H1 (cell line): ENCODE results near the gene USP36. TPM values are rescaled to one million over a fixed set of nuclear protein-coding genes. Genes with fewer than 3 reads are reported as not detected.

Source experiments
- CTCF ChIA-PET: fragments of 300-600 bp; sonication (Branson Sonifier 250); formaldehyde crosslinking; loops from one replicate; lab custom pipeline; 2021; ENCODE audit not compliant: partially characterized antibody; lab: Charles Lee
- POLR2A ChIA-PET: fragments of 300-600 bp; sonication (Branson Sonifier 250); formaldehyde crosslinking; loops from one replicate; lab custom pipeline; 2021; ENCODE audit warnings: inconsistent platforms; ENCODE audit not compliant: partially characterized antibody; lab: Charles Lee
- DNase-seq, 2 experiments: peaks; one replicate each; pipeline versions ENCODE4 v3.0.0 to v3.0.0-alpha.2; 2010 to 2022; ENCODE audit warnings: low spot score in 2 of 2, low read depth in 1 of 2, mixed read lengths in 1 of 2
- FAIRE-seq: peaks from 2 replicates; lab custom pipeline; 2011; peaks lifted over from hg19 to GRCh38; lab: Jason Lieb, UNC
- H2AFZ ChIP-seq: 2 replicates; pipeline ENCODE4 v1.8.1; 2012; ENCODE audit warnings: low read length, inconsistent platforms
- H2AK5ac ChIP-seq: 2 replicates; pipeline ENCODE4 v1.6.1; 2013; ENCODE audit warnings: low read depth, low read length
- H2BK120ac ChIP-seq: replicated peaks from 2 replicates; pipeline ENCODE3; 2013; ENCODE audit warnings: low read depth, low read length, inconsistent platforms
- H2BK12ac ChIP-seq: 2 replicates; pipeline ENCODE4 v1.6.1; 2013; ENCODE audit warnings: low read depth, low read length
- H2BK15ac ChIP-seq: 2 replicates; pipeline ENCODE4 v1.6.1; 2013; ENCODE audit warnings: low read length
- H2BK20ac ChIP-seq: 2 replicates; pipeline ENCODE4 v1.6.1; 2013; ENCODE audit warnings: low read length
- H2BK5ac ChIP-seq: 2 replicates; pipeline ENCODE4 v1.6.1; 2013; ENCODE audit warnings: low read depth, low read length
- H3K14ac ChIP-seq: 2 replicates; pipeline ENCODE4 v1.6.1; 2013; ENCODE audit warnings: inconsistent platforms; ENCODE audit not compliant: insufficient read length
- H3K18ac ChIP-seq: 2 replicates; pipeline ENCODE4 v1.6.1; 2013; ENCODE audit warnings: low read length; ENCODE audit errors: extremely low read depth
- H3K23ac ChIP-seq: 2 replicates; pipeline ENCODE4 v1.6.1; 2013; ENCODE audit warnings: inconsistent platforms; ENCODE audit not compliant: insufficient read length
- H3K23me2 ChIP-seq: 2 replicates; pipeline ENCODE4 v1.6.1; 2013; ENCODE audit warnings: low read depth, low read length
- H3K27ac ChIP-seq: 2 replicates; pipeline ENCODE4 v1.6.1; 2011; ENCODE audit warnings: low read depth, low read length, inconsistent platforms
- H3K27me3 ChIP-seq, 4 experiments: replicated peaks in 1 of 4; 1 replicate in 1 of 4; 2 replicates in 3 of 4; pipeline versions ENCODE4 v1.6.1 to v1.8.1; 2011 to 2013; ENCODE audit warnings: low read length in 3 of 4, mild to moderate bottlenecking in 3 of 4, inconsistent platforms in 2 of 4, mixed read lengths in 2 of 4, moderate library complexity in 1 of 4; ENCODE audit not compliant: control insufficient read depth in 3 of 4, insufficient read depth in 3 of 4; ENCODE audit errors: extremely low read depth in 1 of 4
- H3K36me3 ChIP-seq, 4 experiments: 2 replicates each; pipeline versions ENCODE4 v1.6.1 to v1.8.1; 2011 to 2013; ENCODE audit warnings: mild to moderate bottlenecking in 4 of 4, low read length in 3 of 4, moderate library complexity in 2 of 4, control low read depth in 1 of 4, inconsistent platforms in 1 of 4; ENCODE audit not compliant: insufficient read depth in 4 of 4, control insufficient read depth in 2 of 4
- H3K4ac ChIP-seq: replicated peaks from 2 replicates; pipeline ENCODE3; 2013; ENCODE audit warnings: low read length, low read depth, mixed read lengths, inconsistent platforms; ENCODE audit not compliant: insufficient read length
- H3K4me1 ChIP-seq, 4 experiments: replicated peaks in 1 of 4; 1 replicate in 1 of 4; 2 replicates in 3 of 4; pipeline versions ENCODE4 v1.6.1 to v1.8.1; 2011 to 2013; ENCODE audit warnings: low read length in 3 of 4, inconsistent platforms in 2 of 4, mixed read lengths in 1 of 4; ENCODE audit not compliant: insufficient read depth in 4 of 4, control insufficient read depth in 3 of 4
- H3K4me2 ChIP-seq, 2 experiments: 2 replicates each; pipeline versions ENCODE4 v1.6.1 to v1.8.1; 2011 to 2013; ENCODE audit warnings: low read depth in 2 of 2, low read length in 2 of 2, control low read depth in 1 of 2, inconsistent platforms in 1 of 2, mild to moderate bottlenecking in 1 of 2; ENCODE audit not compliant: insufficient read depth in 1 of 2
- H3K4me3 ChIP-seq, 4 experiments: fragments of 200-600, 300-600 bp in 1 of 4; sonication (generic), shearing (Covaris generic), sonication (Bioruptor Twin) in 1 of 4; 2 replicates each; pipeline versions ENCODE4 v1.5.1 to v1.8.1; 2011 to 2016; ENCODE audit warnings: low read length in 4 of 4, low read depth in 3 of 4, control low read depth in 2 of 4, inconsistent platforms in 2 of 4, mild to moderate bottlenecking in 2 of 4, mixed read lengths in 1 of 4, moderate library complexity in 1 of 4; ENCODE audit not compliant: insufficient read depth in 2 of 4; ENCODE audit errors: extremely low read depth in 1 of 4
- H3K56ac ChIP-seq: replicated peaks from 2 replicates; pipeline ENCODE3; 2013; ENCODE audit warnings: low read depth, mild to moderate bottlenecking, mixed read lengths, low read length, inconsistent platforms; ENCODE audit not compliant: insufficient read length
- H3K79me1 ChIP-seq: 2 replicates; pipeline ENCODE4 v1.6.1; 2013; ENCODE audit warnings: low read depth, low read length, control low read depth
- H3K79me2 ChIP-seq, 2 experiments: 2 replicates each; pipeline versions ENCODE4 v1.6.1 to v1.8.1; 2012 to 2013; ENCODE audit warnings: low read length in 2 of 2, mild to moderate bottlenecking in 2 of 2, inconsistent platforms in 1 of 2; ENCODE audit not compliant: insufficient read depth in 2 of 2, control insufficient read depth in 1 of 2
- H3K9ac ChIP-seq, 4 experiments: replicated peaks in 1 of 4; 1 replicate in 1 of 4; 2 replicates in 3 of 4; pipeline versions ENCODE4 v1.6.1 to v1.8.1; 2011 to 2013; ENCODE audit warnings: low read depth in 3 of 4, low read length in 3 of 4, control low read depth in 2 of 4, mild to moderate bottlenecking in 2 of 4, moderate library complexity in 2 of 4, inconsistent platforms in 1 of 4; ENCODE audit errors: extremely low read depth in 1 of 4
- H3K9me3 ChIP-seq, 2 experiments: 2 replicates each; pipeline versions ENCODE4 v1.6.1 to v1.8.1; 2012 to 2013; ENCODE audit warnings: mild to moderate bottlenecking in 2 of 2, moderate library complexity in 2 of 2, control low read depth in 1 of 2, inconsistent platforms in 1 of 2, low read depth in 1 of 2, low read length in 1 of 2, mixed read lengths in 1 of 2; ENCODE audit not compliant: insufficient read depth in 2 of 2
- H4K20me1 ChIP-seq, 2 experiments: replicated peaks in 1 of 2; 2 replicates each; pipeline versions ENCODE3 to v1.8.1; 2011 to 2013; ENCODE audit warnings: inconsistent platforms in 2 of 2, low read length in 2 of 2, mild to moderate bottlenecking in 1 of 2; ENCODE audit not compliant: insufficient read depth in 2 of 2, control insufficient read depth in 1 of 2
- H4K5ac ChIP-seq: 2 replicates; pipeline ENCODE4 v1.6.1; 2013; ENCODE audit warnings: low read length, low read depth, mixed read lengths, inconsistent platforms; ENCODE audit not compliant: insufficient read length
- H4K8ac ChIP-seq: 2 replicates; pipeline ENCODE4 v1.8.0; 2013; ENCODE audit warnings: mild to moderate bottlenecking, moderate library complexity, low read length, inconsistent platforms; ENCODE audit not compliant: insufficient read depth; ENCODE audit errors: extremely low read depth
- H4K91ac ChIP-seq: replicated peaks from 2 replicates; pipeline ENCODE3; 2013; ENCODE audit warnings: low read length, mixed read lengths, inconsistent platforms; ENCODE audit not compliant: insufficient read length
- BACH1 ChIP-seq: IDR thresholded peaks from 2 replicates; pipeline ENCODE4 v1.6.1; 2012; ENCODE audit warnings: low read length, improper control_type of control experiment
- CBX5 ChIP-seq: fragments of 300-800, 300-1000 bp; sonication (generic); IDR thresholded peaks from 2 replicates; pipeline ENCODE4 v1.7.1; 2016; ENCODE audit warnings: antibody characterized with exemption, low read length, low read depth
- HDAC2 ChIP-seq, 2 experiments: fragments of 300-600 bp in 1 of 2; sonication (generic) in 1 of 2; IDR thresholded peaks; 2 replicates each; pipeline ENCODE4 v1.6.1; 2011 to 2012; ENCODE audit warnings: low read depth in 2 of 2, low read length in 2 of 2, mild to moderate bottlenecking in 2 of 2, moderate library complexity in 2 of 2, borderline replicate concordance in 1 of 2, inconsistent platforms in 1 of 2
- NANOG ChIP-seq: IDR thresholded peaks from 2 replicates; pipeline ENCODE4 v1.6.1; 2011; ENCODE audit warnings: low read length, low read depth, mild to moderate bottlenecking, inconsistent platforms; ENCODE audit not compliant: insufficient read depth, poor library complexity, severe bottlenecking
- POU5F1 ChIP-seq: IDR thresholded peaks from 2 replicates; pipeline ENCODE4 v1.6.1; 2011; ENCODE audit warnings: low read depth, mild to moderate bottlenecking, low read length, moderate library complexity
- RAD21 ChIP-seq, 2 experiments: IDR thresholded peaks in 1 of 2; conservative IDR thresholded peaks in 1 of 2; 2 replicates each; pipeline ENCODE4 v1.6.1; 2011; ENCODE audit warnings: low read depth in 2 of 2, low read length in 2 of 2, improper control_type of control experiment in 1 of 2, inconsistent platforms in 1 of 2, mild to moderate bottlenecking in 1 of 2, moderate library complexity in 1 of 2
- RNF2 ChIP-seq: fragments of 200-900, 300-1000 bp; sonication (generic); IDR thresholded peaks from 2 replicates; pipeline ENCODE4 v1.7.1; 2016; ENCODE audit warnings: borderline replicate concordance, low read depth, mild to moderate bottlenecking, antibody characterized with exemption, low read length; ENCODE audit not compliant: poor library complexity, severe bottlenecking; ENCODE audit errors: missing control alignments
- SIRT6 ChIP-seq: IDR thresholded peaks from one replicate; pipeline ENCODE4 v1.7.1; 2012; ENCODE audit warnings: low read length, inconsistent platforms
- SIX5 ChIP-seq: IDR thresholded peaks from 2 replicates; pipeline ENCODE4 v1.6.1; 2011; ENCODE audit warnings: mild to moderate bottlenecking, low read depth, low read length
- SP1 ChIP-seq: IDR thresholded peaks from 2 replicates; pipeline ENCODE4 v1.6.1; 2011; ENCODE audit warnings: low read depth, low read length
- SP2 ChIP-seq: IDR thresholded peaks from 2 replicates; pipeline ENCODE4 v1.6.1; 2012; ENCODE audit warnings: mild to moderate bottlenecking, low read length, inconsistent platforms
- SUZ12 ChIP-seq: fragments of 200-600 bp; sonication (generic); IDR thresholded peaks from 2 replicates; pipeline ENCODE4 v1.6.1; 2012; ENCODE audit warnings: mild to moderate bottlenecking, inconsistent platforms, low read length, moderate library complexity, mixed read lengths
- TCF12 ChIP-seq: IDR thresholded peaks from 2 replicates; pipeline ENCODE4 v1.6.1; 2011; ENCODE audit warnings: low read depth, mild to moderate bottlenecking, low read length
- WGBS, 2 experiments: shearing (Covaris generic) in 1 of 2; methylation state at CpG; one replicate each; pipeline versions ENCODE4 v1.1.6 to v1.1.7; 2013 to 2015; ENCODE audit warnings: low lambda C conversion rate in 2 of 2, mixed read lengths in 2 of 2, inconsistent platforms in 1 of 2, low coverage in 1 of 2, missing lambda C conversion rate in 1 of 2; ENCODE audit not compliant: insufficient replicate concordance in 2 of 2, insufficient coverage in 1 of 2, insufficient read length in 1 of 2; ENCODE audit errors: extremely low coverage in 1 of 2, missing lambda C conversion rate in 1 of 2; 5-methylcytosine and 5-hydroxymethylcytosine counted together
- polyA plus RNA-seq, 7 experiments: library from polyadenylated mRNA; depleted of rRNA in 3 of 7; stranded (reverse) in 5 of 7; unstranded in 2 of 7; fragments of >200 nt in 5 of 7; fragments of 200-250 nt in 2 of 7; gene quantifications; 1 replicate in 5 of 7; 2 replicates in 1 of 7; 4 replicates in 1 of 7; pipeline versions ENCODE4 v1.2.1 to v1.2.3, GENCODE V29; 2011 to 2013; ENCODE audit warnings: missing spikeins in 2 of 7, mixed read lengths in 2 of 7
- total RNA-seq: library from RNA; stranded (reverse); fragmentation: NEBNext Ultra II Directional; extraction: Animal tissue kit (Norgen Biotek cat#: 25700); gene quantifications from 2 replicates; pipeline ENCODE4 v1.2.1, GENCODE V29; 2021

Gene USP36
- total and polyA plus RNA-seq, 2 of the 8 experiments (the other 6 are each of a cell fraction or from before 2014, with no cell fraction given), result 40.7 to 67.7 TPM

DNA sequence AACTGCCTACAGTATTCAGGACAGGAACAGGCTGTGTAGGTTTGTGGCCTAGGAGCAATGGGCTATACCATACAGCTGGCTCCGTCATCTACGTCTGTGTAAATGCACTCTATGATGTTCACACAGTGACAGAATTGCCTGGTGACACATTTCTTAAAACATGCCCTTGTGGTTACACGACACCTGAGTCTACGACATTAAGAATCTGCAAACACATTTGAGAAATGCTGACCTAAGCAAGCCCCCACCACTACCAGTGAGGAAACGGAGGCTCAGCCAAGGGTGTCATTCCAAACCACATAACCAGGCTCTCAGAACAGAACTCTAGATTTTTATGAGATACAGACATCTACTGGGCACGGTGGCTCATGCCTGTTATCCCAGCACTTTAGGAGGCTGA, 23.5 kb downstream of the USP36 start:
- H3K9ac ChIP-seq, result no peak overlapping the region
- H4K20me1 ChIP-seq, result peaks cover 4 to 13% of the 10 kb centered on the region in 2 experiments
- DNase-seq (no peak), FAIRE-seq (no peak)
- no peak overlapping the region for H3K4me3 ChIP-seq
- H2BK15ac ChIP-seq, result no peak overlapping the region
- no peak overlapping the region for H4K8ac ChIP-seq
- H2AK5ac ChIP-seq, result no peak overlapping the region
- no peaks in the 10 kb centered on the region for H3K23me2 ChIP-seq
- no peaks in the 10 kb centered on the region for H3K4me1 ChIP-seq
- POLR2A ChIA-PET, result no interaction called here
- H3K4me2 ChIP-seq, result no peak overlapping the region
- H2BK20ac ChIP-seq, result no peak overlapping the region
- H3K27me3 ChIP-seq, result no peaks in the 10 kb centered on the region
- H2BK120ac ChIP-seq, result no peak overlapping the region
- H3K79me1 ChIP-seq, result no peaks in the 10 kb centered on the region; the same call in none of the 2 replicates
- CTCF ChIA-PET, result interaction anchor here (1.0 kb wide), 1 partner anchor 320 kb away, joined by 3 read pairs; no protein-coding TSS in a partner anchor
- no peak overlapping the region for H3K18ac ChIP-seq
- no peak overlapping the region for H2BK12ac ChIP-seq
- no peak overlapping the region for H3K4ac ChIP-seq
- H3K56ac ChIP-seq, result no peak overlapping the region
- peaks cover 0 to 3% of the 10 kb centered on the region in 2 experiments; a peak in 1 of 4 replicates for H3K79me2 ChIP-seq
- no peak overlapping the region for H3K27ac ChIP-seq
- no peaks in the 10 kb centered on the region for H3K9me3 ChIP-seq
- no peak overlapping the region for H2AFZ ChIP-seq
- no peak overlapping the region for H4K5ac ChIP-seq
- no peak overlapping the region for H3K14ac ChIP-seq
- peaks cover 51 to 86% (median 83%) of the 10 kb centered on the region in 4 experiments for H3K36me3 ChIP-seq
- no peak overlapping the region for H4K91ac ChIP-seq
- no peak overlapping the region for H2BK5ac ChIP-seq
- H3K23ac ChIP-seq, result no peak overlapping the region
- WGBS, 2 experiments, result 94% methylated on average over 6 of the region's 6 CpGs; no CpG with 5 or more reads in 1 of the 2 experiments
- TF ChIP-seq CBX5 (no peak), SIRT6 (no peak), HDAC2 (IDR thresholded peaks at IDR 0.05; ENCODE audit: borderline replicate concordance in 1 of 2, low read depth in 2 of 2, low read length in 2 of 2) (no peak), SP1 (no peak), TCF12 (no peak), RNF2 (no peak), SUZ12 (no peak), RAD21 (IDR thresholded peaks at IDR 0.05 in 1 of 2, conservative IDR thresholded peaks at IDR 0.05 in 1 of 2; ENCODE audit: low read depth in 2 of 2, low read length in 2 of 2) (no peak), SP2 (no peak), SIX5 (no peak), POU5F1 (no peak), NANOG (no peak), BACH1 (no peak)
